Measurements from ENCODE around the gene OR51T1.

Gene OR51T1

GRCh38 chr11:4924239-4924638 is 42.5 kb downstream of the OR51T1 start, which contains the start of gene OR51G1:
Gene OR51G1 (minus strand): TSS chr11:4924339. CDS start chr11:4924339, 0 bp downstream.
- TF ChIP-seq CTCF (IDR thresholded peaks at IDR 0.05; ENCODE audit: control insufficient read depth, extremely low read depth, insufficient read depth), result no peak
- H3K4me3 ChIP-seq (ENCODE audit: low read depth, low read length), result no peak within 1 kb of the TSS
- no peak for DNase-seq (ENCODE audit: low read depth)

- H3K4me3 ChIP-seq (ENCODE audit: low read depth, low read length), result no peak overlapping the region
- DNase-seq (ENCODE audit: low read depth), result no peak
- TF ChIP-seq CTCF (IDR thresholded peaks at IDR 0.05; ENCODE audit: control insufficient read depth, extremely low read depth, insufficient read depth), result no peak
Measured at GRCh38 chr11:4926608-4927007, 44.9 kb downstream of the OR51T1 start.
